ENCODE data around the gene SLC18A2.
A peak's percentile ranks its signal among the peaks of the same experiment; 100 is the strongest.
"Not testable (repeated sequence)": the region's sequence is repeated elsewhere in the genome, so short reads cannot be mapped to it uniquely, and the experiment has no call there.

Gene SLC18A2

GRCh38 chr10:117228210-117228609 is 12.7 kb upstream of the SLC18A2 start:
- Histone ChIP-seq H3K9me2 (replicated peaks; ENCODE audit: low read depth, low read length) (no peaks in the 10 kb centered on the region), H3K9ac (ENCODE audit: low read depth, low read length, poor library complexity, severe bottlenecking) (no peak overlapping the region), H3K4me2 (ENCODE audit: low read depth, low read length, poor library complexity, severe bottlenecking) (no peak overlapping the region), H4K20me1 (ENCODE audit: insufficient read depth, low read length, poor library complexity, severe bottlenecking) (no peaks in the 10 kb centered on the region), H3K4me1 (ENCODE audit: insufficient read depth, low read length, poor library complexity, severe bottlenecking) (no peaks in the 10 kb centered on the region), H2AFZ (ENCODE audit: low read length) (no peak overlapping the region), H3K4me3 (ENCODE audit: low read length, poor library complexity, severe bottlenecking) (no peak overlapping the region), H3K36me3 (ENCODE audit: insufficient read depth, low read length) (no peaks in the 10 kb centered on the region), H3K9me3 (ENCODE audit: insufficient read depth, low read depth, low read length) (no peaks in the 10 kb centered on the region), H3K27me3 (ENCODE audit: insufficient read depth, low read length, poor library complexity, severe bottlenecking) (no peaks in the 10 kb centered on the region), H3K79me2 (ENCODE audit: insufficient read depth, low read length) (no peaks in the 10 kb centered on the region), H3F3A (ENCODE audit: low read depth) (no peaks in the 10 kb centered on the region)
- TF ChIP-seq CTCF (conservative IDR thresholded peaks at IDR 0.05; ENCODE audit: low read length) (no peak), EZH2phosphoT487 (IDR thresholded peaks at IDR 0.05; ENCODE audit: borderline replicate concordance) (no peak)

- H3K36me3 ChIP-seq (ENCODE audit: insufficient read depth, low read length); H3K79me2 ChIP-seq (ENCODE audit: insufficient read depth, low read length); H3K4me3 ChIP-seq (ENCODE audit: low read length, poor library complexity, severe bottlenecking); H4K20me1 ChIP-seq (ENCODE audit: insufficient read depth, low read length, poor library complexity, severe bottlenecking); H3K4me2 ChIP-seq (ENCODE audit: low read depth, low read length, poor library complexity, severe bottlenecking); H3K27me3 ChIP-seq (ENCODE audit: insufficient read depth, low read length, poor library complexity, severe bottlenecking); H3K4me1 ChIP-seq (ENCODE audit: insufficient read depth, low read length, poor library complexity, severe bottlenecking); H3F3A ChIP-seq (ENCODE audit: low read depth); H2AFZ ChIP-seq (ENCODE audit: low read length); H3K9ac ChIP-seq (ENCODE audit: low read depth, low read length, poor library complexity, severe bottlenecking); H3K9me2 ChIP-seq (replicated peaks; ENCODE audit: low read depth, low read length); H3K9me3 ChIP-seq (ENCODE audit: insufficient read depth, low read depth, low read length): not testable (repeated sequence)
Observed at GRCh38 chr10:117230107-117230506, 10.8 kb upstream of the SLC18A2 start.

- Histone ChIP-seq H3K9ac (ENCODE audit: low read depth, low read length, poor library complexity, severe bottlenecking) (no peak overlapping the region), H3K27me3 (ENCODE audit: insufficient read depth, low read length, poor library complexity, severe bottlenecking) (no peaks in the 10 kb centered on the region), H3K9me2 (replicated peaks; ENCODE audit: low read depth, low read length) (no peaks in the 10 kb centered on the region), H3K9me3 (ENCODE audit: insufficient read depth, low read depth, low read length) (no peaks in the 10 kb centered on the region), H3K4me2 (ENCODE audit: low read depth, low read length, poor library complexity, severe bottlenecking) (no peak overlapping the region), H3K4me1 (ENCODE audit: insufficient read depth, low read length, poor library complexity, severe bottlenecking) (peaks cover 13% of the 10 kb centered on the region), H4K20me1 (ENCODE audit: insufficient read depth, low read length, poor library complexity, severe bottlenecking) (no peaks in the 10 kb centered on the region), H3K4me3 (ENCODE audit: low read length, poor library complexity, severe bottlenecking) (no peak overlapping the region), H3F3A (ENCODE audit: low read depth) (no peaks in the 10 kb centered on the region), H3K79me2 (ENCODE audit: insufficient read depth, low read length) (no peaks in the 10 kb centered on the region), H3K36me3 (ENCODE audit: insufficient read depth, low read length) (no peaks in the 10 kb centered on the region), H2AFZ (ENCODE audit: low read length) (no peak overlapping the region)
- no peak for TF ChIP-seq EZH2phosphoT487 (IDR thresholded peaks at IDR 0.05; ENCODE audit: borderline replicate concordance)
- TF ChIP-seq CTCF (conservative IDR thresholded peaks at IDR 0.05; ENCODE audit: low read length), result no peak
Observed at GRCh38 chr10:117237401-117237991, 3.4 kb upstream of the SLC18A2 start.

GRCh38 chr10:117239051-117239450 is 1.9 kb upstream of the SLC18A2 start:
- H4K20me1 ChIP-seq (ENCODE audit: insufficient read depth, low read length, poor library complexity, severe bottlenecking), result no peaks in the 10 kb centered on the region
- H2AFZ ChIP-seq (ENCODE audit: low read length), result no peak overlapping the region
- no peaks in the 10 kb centered on the region for H3K27me3 ChIP-seq (ENCODE audit: insufficient read depth, low read length, poor library complexity, severe bottlenecking)
- H3F3A ChIP-seq (ENCODE audit: low read depth), result no peaks in the 10 kb centered on the region
- no peak overlapping the region for H3K4me3 ChIP-seq (ENCODE audit: low read length, poor library complexity, severe bottlenecking)
- no peaks in the 10 kb centered on the region for H3K79me2 ChIP-seq (ENCODE audit: insufficient read depth, low read length)
- H3K9me3 ChIP-seq (ENCODE audit: insufficient read depth, low read depth, low read length), result no peaks in the 10 kb centered on the region
- peaks cover 13% of the 10 kb centered on the region for H3K4me1 ChIP-seq (ENCODE audit: insufficient read depth, low read length, poor library complexity, severe bottlenecking)
- H3K9me2 ChIP-seq (replicated peaks; ENCODE audit: low read depth, low read length), result no peaks in the 10 kb centered on the region
- H3K4me2 ChIP-seq (ENCODE audit: low read depth, low read length, poor library complexity, severe bottlenecking), result peak overlapping the region; percentile 22
- no peak for TF ChIP-seq CTCF (conservative IDR thresholded peaks at IDR 0.05; ENCODE audit: low read length)
- TF ChIP-seq EZH2phosphoT487 (IDR thresholded peaks at IDR 0.05; ENCODE audit: borderline replicate concordance), result no peak
- H3K36me3 ChIP-seq (ENCODE audit: insufficient read depth, low read length), result no peaks in the 10 kb centered on the region
- no peak overlapping the region for H3K9ac ChIP-seq (ENCODE audit: low read depth, low read length, poor library complexity, severe bottlenecking)

Data from Loucy (cell line).